HepG2 (cell line): Measurements from ENCODE around the gene PSMB8. TPM values are rescaled to one million over a fixed set of nuclear protein-coding genes. Genes with fewer than 3 reads are reported as not detected.

ENCODE experiments used
- BATF2 ChIP-seq: sonication (generic); formaldehyde crosslinking; IDR thresholded peaks from 2 replicates; pipeline ENCODE4 v1.8.0; 2022; ENCODE audit warnings: mild to moderate bottlenecking, missing genetic modification reagents, moderate library complexity
- EEA1 ChIP-seq: sonication (generic); formaldehyde crosslinking; IDR thresholded peaks from 2 replicates; pipeline ENCODE4 v1.5.1; 2020; ENCODE audit warnings: mild to moderate bottlenecking, missing genetic modification reagents, borderline replicate concordance
- JUN ChIP-seq: sonication (generic); formaldehyde crosslinking; IDR thresholded peaks from 2 replicates; pipeline ENCODE4 v1.4.0; 2020; ENCODE audit warnings: mild to moderate bottlenecking, missing genetic modification reagents
- KLF13 ChIP-seq: sonication (generic); formaldehyde crosslinking; IDR thresholded peaks from 2 replicates; pipeline ENCODE4 v1.4.0; 2020; ENCODE audit warnings: mild to moderate bottlenecking, missing genetic modification reagents
- MAF1 ChIP-seq: sonication (generic); formaldehyde crosslinking; IDR thresholded peaks from 2 replicates; pipeline ENCODE4 v1.5.0; 2020; ENCODE audit warnings: missing genetic modification reagents, borderline replicate concordance
- MAZ ChIP-seq, 2 experiments: sonication (generic) in 1 of 2; formaldehyde crosslinking in 1 of 2; IDR thresholded peaks; 2 replicates each; pipeline versions ENCODE4 v1.5.0 to v1.6.1; 2012 to 2020; ENCODE audit warnings: low read depth in 2 of 2, mild to moderate bottlenecking in 2 of 2, borderline replicate concordance in 1 of 2, improper control_type of control experiment in 1 of 2, low read length in 1 of 2, missing genetic modification reagents in 1 of 2, moderate library complexity in 1 of 2
- ZBTB10 ChIP-seq: sonication (generic); formaldehyde crosslinking; IDR thresholded peaks from 2 replicates; pipeline ENCODE4 v1.4.0; 2020; ENCODE audit warnings: missing genetic modification reagents, borderline replicate concordance
- ZNF232 ChIP-seq: sonication (generic); formaldehyde crosslinking; IDR thresholded peaks from 2 replicates; pipeline ENCODE4 v1.4.0; 2020; ENCODE audit warnings: missing genetic modification reagents, borderline replicate concordance
- ZNF331 ChIP-seq: sonication (generic); formaldehyde crosslinking; IDR thresholded peaks from 2 replicates; pipeline ENCODE4 v1.4.0; 2020; ENCODE audit warnings: missing genetic modification reagents
- ZNF407 ChIP-seq: sonication (generic); formaldehyde crosslinking; IDR thresholded peaks from one replicate; pipeline ENCODE4 v1.5.1; 2020; ENCODE audit warnings: mild to moderate bottlenecking, missing genetic modification reagents; ENCODE audit errors: not compliant biosample characterization
- ZNF441 ChIP-seq: sonication (generic); formaldehyde crosslinking; IDR thresholded peaks from 2 replicates; pipeline ENCODE4 v1.7.0; 2021; ENCODE audit warnings: missing genetic modification reagents, borderline replicate concordance
- ZNF644 ChIP-seq: IDR thresholded peaks from 2 replicates; pipeline ENCODE4 v1.6.1; 2016; ENCODE audit warnings: low read depth
- ZNF800 ChIP-seq: sonication (generic); formaldehyde crosslinking; IDR thresholded peaks from 2 replicates; pipeline ENCODE4 v1.4.0; 2020; ENCODE audit warnings: missing genetic modification reagents
- ZNF841 ChIP-seq: sonication (generic); formaldehyde crosslinking; IDR thresholded peaks from 2 replicates; pipeline ENCODE4 v1.8.1; 2023; ENCODE audit warnings: missing genetic modification reagents, borderline replicate concordance
- polyA plus RNA-seq, 8 experiments: library from polyadenylated mRNA; depleted of rRNA in 3 of 8; stranded (reverse) in 7 of 8; unstranded in 1 of 8; fragments of >200 nt; fragmentation: Illumina TruSeq in 4 of 8; extraction: Trizol in 4 of 8; gene quantifications; 2 replicates each; pipeline versions ENCODE4 v1.2.1 to v1.2.3, GENCODE V29; 2011 to 2016; ENCODE audit warnings: low read depth in 4 of 8, missing spikeins in 1 of 8, mixed read lengths in 1 of 8; ENCODE audit not compliant: insufficient read depth in 1 of 8
- total RNA-seq, 5 experiments: library from RNA; depleted of rRNA; stranded (reverse); fragments of >200 nt; fragmentation: Illumina TruSeq; extraction: Trizol; gene quantifications; 2 replicates each; pipeline ENCODE4 v1.2.3, GENCODE V29; 2016; ENCODE audit warnings: low read depth in 1 of 5

PSMB8 gene
- total and polyA plus RNA-seq, 2 of the 13 experiments (the other 11 are each of a cell fraction or from before 2014, with no cell fraction given): 30.7 to 64.7 TPM

GRCh38 chr6:32853541-32854375 lies 9.9 kb upstream of the PSMB8 start, which contains the start of the genes PSMB9 and TAP1 (continued):
- TF ChIP-seq ZNF331 (CRISPR knock-in tag) (no peak; the same call in 1 of the 2 replicates), JUN (CRISPR knock-in tag) (no peak), KLF13 (CRISPR knock-in tag) (no peak), MAF1 (peak; percentile 75; the same call in 1 of the 2 replicates), EEA1 (CRISPR knock-in tag) (no peak; the same call in none of the 2 replicates), ZNF800 (CRISPR knock-in tag) (peak; percentile 98), ZBTB10 (CRISPR knock-in tag) (no peak; the same call in 1 of the 2 replicates), ZNF232 (CRISPR knock-in tag) (no peak), ZNF644 (CRISPR knock-in tag) (no peak), ZNF407 (no peak), ZNF441 (CRISPR knock-in tag) (no peak), MAZ (IDR thresholded peaks at IDR 0.05; ENCODE audit: borderline replicate concordance, low read depth, low read length) (peak; percentile 73; the same call in 1 of the 2 replicates), MAZ (CRISPR knock-in tag; IDR thresholded peaks at IDR 0.05; ENCODE audit: low read depth) (peak; percentile 96), BATF2 (no peak), ZNF841 (CRISPR knock-in tag) (no peak)
